ENCODE measurements around the gene PMAIP1.

DNA sequence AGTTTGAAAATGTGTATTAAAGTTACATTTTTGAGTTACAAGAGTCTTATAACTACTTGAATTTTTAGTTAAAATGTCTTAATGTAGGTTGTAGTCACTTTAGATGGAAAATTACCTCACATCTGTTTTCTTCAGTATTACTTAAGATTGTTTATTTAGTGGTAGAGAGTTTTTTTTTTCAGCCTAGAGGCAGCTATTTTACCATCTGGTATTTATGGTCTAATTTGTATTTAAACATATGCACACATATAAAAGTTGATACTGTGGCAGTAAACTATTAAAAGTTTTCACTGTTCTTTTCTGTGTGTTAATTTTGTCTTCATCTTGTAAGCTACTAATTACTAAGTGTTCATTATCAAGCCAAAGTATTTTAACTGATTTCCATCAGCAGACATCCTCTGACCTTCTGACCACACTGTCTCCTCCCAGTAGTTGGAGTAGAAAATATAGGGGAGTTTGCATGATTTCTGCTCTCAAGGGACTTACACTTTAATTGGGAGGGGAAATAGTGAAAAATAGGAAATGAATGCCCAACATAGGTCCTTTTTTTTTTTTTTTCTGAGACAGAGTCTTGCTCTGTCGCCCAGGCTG, 4.3 kb downstream of the PMAIP1 start:
- TF ChIP-seq, protein P1, sequence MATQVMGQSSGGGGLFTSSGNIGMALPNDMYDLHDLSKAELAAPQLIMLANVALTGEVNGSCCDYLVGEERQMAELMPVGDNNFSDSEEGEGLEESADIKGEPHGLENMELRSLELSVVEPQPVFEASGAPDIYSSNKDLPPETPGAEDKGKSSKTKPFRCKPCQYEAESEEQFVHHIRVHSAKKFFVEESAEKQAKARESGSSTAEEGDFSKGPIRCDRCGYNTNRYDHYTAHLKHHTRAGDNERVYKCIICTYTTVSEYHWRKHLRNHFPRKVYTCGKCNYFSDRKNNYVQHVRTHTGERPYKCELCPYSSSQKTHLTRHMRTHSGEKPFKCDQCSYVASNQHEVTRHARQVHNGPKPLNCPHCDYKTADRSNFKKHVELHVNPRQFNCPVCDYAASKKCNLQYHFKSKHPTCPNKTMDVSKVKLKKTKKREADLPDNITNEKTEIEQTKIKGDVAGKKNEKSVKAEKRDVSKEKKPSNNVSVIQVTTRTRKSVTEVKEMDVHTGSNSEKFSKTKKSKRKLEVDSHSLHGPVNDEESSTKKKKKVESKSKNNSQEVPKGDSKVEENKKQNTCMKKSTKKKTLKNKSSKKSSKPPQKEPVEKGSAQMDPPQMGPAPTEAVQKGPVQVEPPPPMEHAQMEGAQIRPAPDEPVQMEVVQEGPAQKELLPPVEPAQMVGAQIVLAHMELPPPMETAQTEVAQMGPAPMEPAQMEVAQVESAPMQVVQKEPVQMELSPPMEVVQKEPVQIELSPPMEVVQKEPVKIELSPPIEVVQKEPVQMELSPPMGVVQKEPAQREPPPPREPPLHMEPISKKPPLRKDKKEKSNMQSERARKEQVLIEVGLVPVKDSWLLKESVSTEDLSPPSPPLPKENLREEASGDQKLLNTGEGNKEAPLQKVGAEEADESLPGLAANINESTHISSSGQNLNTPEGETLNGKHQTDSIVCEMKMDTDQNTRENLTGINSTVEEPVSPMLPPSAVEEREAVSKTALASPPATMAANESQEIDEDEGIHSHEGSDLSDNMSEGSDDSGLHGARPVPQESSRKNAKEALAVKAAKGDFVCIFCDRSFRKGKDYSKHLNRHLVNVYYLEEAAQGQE (IDR thresholded peaks at IDR 0.05; ENCODE audit: insufficient read depth in 1 of 2, low read depth in 2 of 2, low read length in 2 of 2), result no peak
- TF ChIP-seq POLR2AphosphoS5 (IDR thresholded peaks at IDR 0.05; ENCODE audit: low read depth, low read length), result no peak
- no peak for TF ChIP-seq SIN3A (IDR thresholded peaks at IDR 0.05; ENCODE audit: borderline replicate concordance, insufficient read depth, low read length)
- TF ChIP-seq TAF1 (IDR thresholded peaks at IDR 0.05; ENCODE audit: borderline replicate concordance, insufficient read depth, low read length), result no peak

Data from PFSK-1 (cell line).